SU-DHL-6 (cell line): ENCODE results near the gene CFAP54.
A peak's percentile ranks its signal among the peaks of the same experiment; 100 is the strongest.

Source experiments
- H2AFZ ChIP-seq: fragments of 200-600 bp; sonication (generic); 2 replicates; pipeline ENCODE4 v1.6.1; 2014; ENCODE audit warnings: low read depth, mild to moderate bottlenecking, moderate library complexity, mixed read lengths, antibody characterized with exemption, low read length; ENCODE audit not compliant: severe bottlenecking
- H3F3A ChIP-seq: fragments of 200-600 bp; shearing (Covaris generic); 2 replicates; pipeline ENCODE4 v1.6.0; 2016; ENCODE audit warnings: antibody characterized with exemption, mild to moderate bottlenecking; ENCODE audit not compliant: insufficient read depth
- H3K27ac ChIP-seq: fragments of 200-600 bp; sonication (generic); 2 replicates; pipeline ENCODE4 v1.5.1; 2016; ENCODE audit warnings: low read depth, mild to moderate bottlenecking, low read length, moderate library complexity, mixed read lengths
- H3K27me3 ChIP-seq: fragments of 200-600 bp; sonication (generic), shearing (Covaris generic); 2 replicates; pipeline ENCODE4 v1.6.0; 2014; ENCODE audit warnings: mild to moderate bottlenecking, low read length
- H3K36me3 ChIP-seq: fragments of 200-600 bp; sonication (generic); 2 replicates; pipeline ENCODE4 v1.6.1; 2014; ENCODE audit warnings: mild to moderate bottlenecking, low read length, mixed read lengths
- H3K4me2 ChIP-seq: fragments of 300-600, 200-600 bp; shearing (Covaris generic), sonication (generic); 2 replicates; pipeline ENCODE4 v1.6.0; 2014; ENCODE audit warnings: low read length, low read depth, mild to moderate bottlenecking; ENCODE audit not compliant: poor library complexity, severe bottlenecking
- H3K4me3 ChIP-seq: fragments of 200-600 bp; sonication (generic); 2 replicates; pipeline ENCODE4 v1.5.1; 2014; ENCODE audit warnings: antibody characterized with exemption, low read length, mild to moderate bottlenecking, mixed read lengths; ENCODE audit not compliant: insufficient read depth, poor library complexity, severe bottlenecking
- H3K79me2 ChIP-seq: fragments of 200-600 bp; sonication (generic); 2 replicates; pipeline ENCODE4 v1.6.1; 2014; ENCODE audit warnings: mild to moderate bottlenecking, low read length, moderate library complexity; ENCODE audit not compliant: insufficient read depth
- H3K9ac ChIP-seq: fragments of 200-600 bp; sonication (generic); 2 replicates; pipeline ENCODE4 v1.7.0; 2014; ENCODE audit warnings: mild to moderate bottlenecking, low read length
- H3K9me2 ChIP-seq: fragments of 200-600 bp; sonication (generic); replicated peaks from 2 replicates; pipeline ENCODE4 v1.6.1; 2014; ENCODE audit warnings: low read length; ENCODE audit not compliant: insufficient read depth
- H3K9me3 ChIP-seq: fragments of 200-600 bp; sonication (generic); 2 replicates; pipeline ENCODE4 v1.6.1; 2014; ENCODE audit warnings: low read length, mixed read lengths; ENCODE audit not compliant: insufficient read depth
- H4K20me1 ChIP-seq: fragments of 200-600 bp; sonication (generic); 2 replicates; pipeline ENCODE4 v1.6.1; 2014; ENCODE audit warnings: low read depth, mild to moderate bottlenecking, antibody characterized with exemption, low read length, moderate library complexity, mixed read lengths
- CTCF ChIP-seq: fragments of 200-600 bp; sonication (generic); IDR thresholded peaks from one replicate; pipeline ENCODE4 v1.5.1; 2017; ENCODE audit warnings: antibody characterized with exemption, mild to moderate bottlenecking, low read length, moderate library complexity; ENCODE audit not compliant: insufficient read depth, poor library complexity, severe bottlenecking
- EZH2phosphoT487 ChIP-seq: fragments of 200-600 bp; sonication (generic), shearing (Covaris generic); conservative IDR thresholded peaks from 2 replicates; pipeline ENCODE4 v1.6.1; 2018; ENCODE audit warnings: mild to moderate bottlenecking, antibody characterized with exemption, low read length, moderate library complexity, mixed read lengths

Gene CFAP54

GRCh38 chr12:96513681-96514080, 24.3 kb downstream of the CFAP54 start:
- Histone ChIP-seq H2AFZ (no peak overlapping the region), H3K4me2 (no peak overlapping the region), H3K9me2 (no peaks in the 10 kb centered on the region), H3K79me2 (no peaks in the 10 kb centered on the region), H3K27ac (no peak overlapping the region), H3K27me3 (no peaks in the 10 kb centered on the region), H4K20me1 (no peaks in the 10 kb centered on the region), H3K4me3 (no peak overlapping the region), H3K36me3 (no peaks in the 10 kb centered on the region), H3K9ac (no peak overlapping the region), H3K9me3 (no peaks in the 10 kb centered on the region), H3F3A (no peaks in the 10 kb centered on the region)
- no peak for TF ChIP-seq CTCF
- TF ChIP-seq EZH2phosphoT487 = no peak

GRCh38 chr12:96514328-96514727, 25.0 kb downstream of the CFAP54 start:
- Histone ChIP-seq H3K4me3 (no peak overlapping the region), H3K4me2 (no peak overlapping the region), H3K9me3 (no peaks in the 10 kb centered on the region), H3K27me3 (no peaks in the 10 kb centered on the region), H3K79me2 (no peaks in the 10 kb centered on the region), H3K9me2 (no peaks in the 10 kb centered on the region), H3K36me3 (no peaks in the 10 kb centered on the region), H3K9ac (no peak overlapping the region), H3K27ac (no peak overlapping the region), H4K20me1 (no peaks in the 10 kb centered on the region), H3F3A (no peaks in the 10 kb centered on the region), H2AFZ (no peak overlapping the region)
- TF ChIP-seq CTCF = no peak
- TF ChIP-seq EZH2phosphoT487 = no peak

- no peak overlapping the region for H3K4me3 ChIP-seq
- H3K27me3 ChIP-seq = no peaks in the 10 kb centered on the region
- no peak overlapping the region for H2AFZ ChIP-seq
- H3K36me3 ChIP-seq = no peaks in the 10 kb centered on the region
- H3F3A ChIP-seq = no peaks in the 10 kb centered on the region
- no peaks in the 10 kb centered on the region for H4K20me1 ChIP-seq
- H3K9ac ChIP-seq = no peak overlapping the region
- no peaks in the 10 kb centered on the region for H3K9me2 ChIP-seq
- no peaks in the 10 kb centered on the region for H3K79me2 ChIP-seq
- TF ChIP-seq CTCF (peak; percentile 43), EZH2phosphoT487 (no peak)
- no peak overlapping the region for H3K4me2 ChIP-seq
- no peak overlapping the region for H3K27ac ChIP-seq
- H3K9me3 ChIP-seq = no peaks in the 10 kb centered on the region
Observed at GRCh38 chr12:96516472-96517430, 27.4 kb downstream of the CFAP54 start.
